GM19372 (cell line): ENCODE data around the gene CLPTM1.
"Not testable (repeated sequence)": the region's sequence is repeated elsewhere in the genome, so short reads cannot be mapped to it uniquely, and the experiment has no call there.

ENCODE experiments used
- ATAC-seq: cut with Tn5 transposase; IDR thresholded peaks from one replicate; pipeline ENCODE4 v1.9.1; 2021; ENCODE audit warnings: mild to moderate bottlenecking, low read depth, moderate library complexity; ENCODE audit not compliant: unreplicated experiment

Gene CLPTM1, protein sequence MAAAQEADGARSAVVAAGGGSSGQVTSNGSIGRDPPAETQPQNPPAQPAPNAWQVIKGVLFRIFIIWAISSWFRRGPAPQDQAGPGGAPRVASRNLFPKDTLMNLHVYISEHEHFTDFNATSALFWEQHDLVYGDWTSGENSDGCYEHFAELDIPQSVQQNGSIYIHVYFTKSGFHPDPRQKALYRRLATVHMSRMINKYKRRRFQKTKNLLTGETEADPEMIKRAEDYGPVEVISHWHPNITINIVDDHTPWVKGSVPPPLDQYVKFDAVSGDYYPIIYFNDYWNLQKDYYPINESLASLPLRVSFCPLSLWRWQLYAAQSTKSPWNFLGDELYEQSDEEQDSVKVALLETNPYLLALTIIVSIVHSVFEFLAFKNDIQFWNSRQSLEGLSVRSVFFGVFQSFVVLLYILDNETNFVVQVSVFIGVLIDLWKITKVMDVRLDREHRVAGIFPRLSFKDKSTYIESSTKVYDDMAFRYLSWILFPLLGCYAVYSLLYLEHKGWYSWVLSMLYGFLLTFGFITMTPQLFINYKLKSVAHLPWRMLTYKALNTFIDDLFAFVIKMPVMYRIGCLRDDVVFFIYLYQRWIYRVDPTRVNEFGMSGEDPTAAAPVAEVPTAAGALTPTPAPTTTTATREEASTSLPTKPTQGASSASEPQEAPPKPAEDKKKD

GRCh38 chr19:44954649-44955504 lies at the start of gene CLPTM1:
CLPTM1 (plus strand) TSS chr19:44955380; CDS start chr19:44955396, 16 bp downstream.
- peak; percentile 85 for ATAC-seq

DNA sequence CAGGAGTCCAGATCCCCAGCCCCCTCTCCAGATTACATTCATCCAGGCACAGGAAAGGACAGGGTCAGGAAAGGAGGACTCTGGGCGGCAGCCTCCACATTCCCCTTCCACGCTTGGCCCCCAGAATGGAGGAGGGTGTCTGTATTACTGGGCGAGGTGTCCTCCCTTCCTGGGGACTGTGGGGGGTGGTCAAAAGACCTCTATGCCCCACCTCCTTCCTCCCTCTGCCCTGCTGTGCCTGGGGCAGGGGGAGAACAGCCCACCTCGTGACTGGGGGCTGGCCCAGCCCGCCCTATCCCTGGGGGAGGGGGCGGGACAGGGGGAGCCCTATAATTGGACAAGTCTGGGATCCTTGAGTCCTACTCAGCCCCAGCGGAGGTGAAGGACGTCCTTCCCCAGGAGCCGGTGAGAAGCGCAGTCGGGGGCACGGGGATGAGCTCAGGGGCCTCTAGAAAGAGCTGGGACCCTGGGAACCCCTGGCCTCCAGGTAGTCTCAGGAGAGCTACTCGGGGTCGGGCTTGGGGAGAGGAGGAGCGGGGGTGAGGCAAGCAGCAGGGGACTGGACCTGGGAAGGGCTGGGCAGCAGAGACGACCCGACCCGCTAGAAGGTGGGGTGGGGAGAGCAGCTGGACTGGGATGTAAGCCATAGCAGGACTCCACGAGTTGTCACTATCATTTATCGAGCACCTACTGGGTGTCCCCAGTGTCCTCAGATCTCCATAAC lies 49.6 kb upstream of the CLPTM1 start, which contains the start of gene APOE:
Gene APOE, plus strand, starts transcription at position 360 of the 724 bp plus-strand sequence. CDS start 829 bp downstream, outside the sequence.
- no peak for ATAC-seq

DNA sequence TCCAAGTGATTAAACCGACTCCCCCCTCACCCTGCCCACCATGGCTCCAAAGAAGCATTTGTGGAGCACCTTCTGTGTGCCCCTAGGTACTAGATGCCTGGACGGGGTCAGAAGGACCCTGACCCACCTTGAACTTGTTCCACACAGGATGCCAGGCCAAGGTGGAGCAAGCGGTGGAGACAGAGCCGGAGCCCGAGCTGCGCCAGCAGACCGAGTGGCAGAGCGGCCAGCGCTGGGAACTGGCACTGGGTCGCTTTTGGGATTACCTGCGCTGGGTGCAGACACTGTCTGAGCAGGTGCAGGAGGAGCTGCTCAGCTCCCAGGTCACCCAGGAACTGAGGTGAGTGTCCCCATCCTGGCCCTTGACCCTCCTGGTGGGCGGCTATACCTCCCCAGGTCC lies 47.6 kb upstream of the CLPTM1 start:
- ATAC-seq: no peak

DNA sequence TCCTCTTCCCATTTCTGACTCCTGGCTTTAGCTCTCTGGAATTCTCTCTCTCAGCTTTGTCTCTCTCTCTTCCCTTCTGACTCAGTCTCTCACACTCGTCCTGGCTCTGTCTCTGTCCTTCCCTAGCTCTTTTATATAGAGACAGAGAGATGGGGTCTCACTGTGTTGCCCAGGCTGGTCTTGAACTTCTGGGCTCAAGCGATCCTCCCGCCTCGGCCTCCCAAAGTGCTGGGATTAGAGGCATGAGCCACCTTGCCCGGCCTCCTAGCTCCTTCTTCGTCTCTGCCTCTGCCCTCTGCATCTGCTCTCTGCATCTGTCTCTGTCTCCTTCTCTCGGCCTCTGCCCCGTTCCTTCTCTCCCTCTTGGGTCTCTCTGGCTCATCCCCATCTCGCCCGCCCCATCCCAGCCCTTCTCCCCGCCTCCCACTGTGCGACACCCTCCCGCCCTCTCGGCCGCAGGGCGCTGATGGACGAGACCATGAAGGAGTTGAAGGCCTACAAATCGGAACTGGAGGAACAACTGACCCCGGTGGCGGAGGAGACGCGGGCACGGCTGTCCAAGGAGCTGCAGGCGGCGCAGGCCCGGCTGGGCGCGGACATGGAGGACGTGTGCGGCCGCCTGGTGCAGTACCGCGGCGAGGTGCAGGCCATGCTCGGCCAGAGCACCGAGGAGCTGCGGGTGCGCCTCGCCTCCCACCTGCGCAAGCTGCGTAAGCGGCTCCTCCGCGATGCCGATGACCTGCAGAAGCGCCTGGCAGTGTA lies 46.9 kb upstream of the CLPTM1 start:
- no peak for ATAC-seq

DNA sequence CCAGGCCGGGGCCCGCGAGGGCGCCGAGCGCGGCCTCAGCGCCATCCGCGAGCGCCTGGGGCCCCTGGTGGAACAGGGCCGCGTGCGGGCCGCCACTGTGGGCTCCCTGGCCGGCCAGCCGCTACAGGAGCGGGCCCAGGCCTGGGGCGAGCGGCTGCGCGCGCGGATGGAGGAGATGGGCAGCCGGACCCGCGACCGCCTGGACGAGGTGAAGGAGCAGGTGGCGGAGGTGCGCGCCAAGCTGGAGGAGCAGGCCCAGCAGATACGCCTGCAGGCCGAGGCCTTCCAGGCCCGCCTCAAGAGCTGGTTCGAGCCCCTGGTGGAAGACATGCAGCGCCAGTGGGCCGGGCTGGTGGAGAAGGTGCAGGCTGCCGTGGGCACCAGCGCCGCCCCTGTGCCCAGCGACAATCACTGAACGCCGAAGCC lies 46.3 kb upstream of the CLPTM1 start:
- no peak for ATAC-seq

GRCh38 chr19:44909775-44910174 lies 45.4 kb upstream of the CLPTM1 start:
- no peak for ATAC-seq

GRCh38 chr19:44911896-44912295 lies 43.3 kb upstream of the CLPTM1 start:
- ATAC-seq: not testable (repeated sequence)

DNA sequence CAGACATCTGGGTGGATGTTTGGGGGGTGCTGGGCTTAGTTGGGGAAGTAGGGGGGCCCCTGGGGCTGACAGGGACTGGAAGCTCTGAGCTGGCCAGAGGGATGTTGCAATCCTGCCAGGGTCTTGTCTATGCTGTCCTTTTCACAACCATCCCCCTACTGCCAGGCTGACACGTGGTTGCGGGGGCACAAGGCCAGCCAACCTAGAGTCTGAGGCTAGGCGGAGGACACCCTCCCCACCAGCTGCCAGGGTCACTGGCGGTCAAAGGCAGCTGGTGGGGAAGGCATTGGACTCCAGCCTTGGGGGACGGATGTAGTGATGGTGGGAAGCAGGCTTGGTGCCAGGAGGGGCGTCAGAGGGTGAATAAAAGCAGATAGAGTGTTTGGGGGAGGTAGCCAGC lies 42.3 kb upstream of the CLPTM1 start:
- ATAC-seq: no peak

DNA sequence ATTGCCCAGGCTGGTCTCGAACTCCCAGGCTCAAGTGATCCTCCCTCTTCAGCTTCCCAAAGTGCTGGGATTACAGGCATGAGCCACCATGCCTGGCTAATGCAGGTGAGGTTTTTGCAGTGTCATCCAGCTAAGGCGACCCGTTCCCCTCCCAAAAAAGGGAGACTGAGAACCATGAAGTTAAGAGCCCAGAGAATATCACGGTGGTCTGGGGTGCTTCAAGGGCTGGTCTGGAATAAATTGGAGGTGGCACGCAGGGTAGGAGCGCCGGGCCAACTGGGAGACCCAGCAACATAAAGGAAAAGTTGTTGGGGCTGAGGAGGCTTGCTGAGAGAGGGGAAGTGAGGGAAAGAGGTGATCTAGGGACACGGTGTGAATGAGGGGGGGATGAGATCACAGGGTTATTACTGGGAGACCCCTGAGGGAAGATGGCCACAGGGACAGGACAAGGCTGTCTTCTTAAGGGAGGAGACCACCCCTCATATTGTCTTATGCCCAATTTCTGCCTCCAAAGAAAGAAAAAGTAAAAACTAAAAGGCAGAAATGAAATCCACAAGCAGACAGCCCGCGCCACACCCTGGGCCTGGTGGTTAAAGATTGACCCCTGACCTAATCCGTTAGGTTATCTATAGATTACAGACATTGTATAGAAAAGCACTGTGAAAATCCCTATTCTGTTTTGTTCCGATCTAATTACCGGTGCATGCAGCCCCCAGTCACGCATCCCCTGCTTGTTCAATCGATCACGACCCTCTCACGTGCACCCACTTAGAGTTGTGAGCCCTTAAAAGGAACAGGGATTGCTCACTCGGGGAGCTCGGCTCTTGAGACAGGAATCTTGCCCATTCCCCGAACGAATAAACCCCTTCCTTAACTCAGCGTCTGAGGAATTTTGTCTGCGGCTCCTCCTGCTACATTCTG lies 41.4 kb upstream of the CLPTM1 start:
- not testable (repeated sequence) for ATAC-seq

DNA sequence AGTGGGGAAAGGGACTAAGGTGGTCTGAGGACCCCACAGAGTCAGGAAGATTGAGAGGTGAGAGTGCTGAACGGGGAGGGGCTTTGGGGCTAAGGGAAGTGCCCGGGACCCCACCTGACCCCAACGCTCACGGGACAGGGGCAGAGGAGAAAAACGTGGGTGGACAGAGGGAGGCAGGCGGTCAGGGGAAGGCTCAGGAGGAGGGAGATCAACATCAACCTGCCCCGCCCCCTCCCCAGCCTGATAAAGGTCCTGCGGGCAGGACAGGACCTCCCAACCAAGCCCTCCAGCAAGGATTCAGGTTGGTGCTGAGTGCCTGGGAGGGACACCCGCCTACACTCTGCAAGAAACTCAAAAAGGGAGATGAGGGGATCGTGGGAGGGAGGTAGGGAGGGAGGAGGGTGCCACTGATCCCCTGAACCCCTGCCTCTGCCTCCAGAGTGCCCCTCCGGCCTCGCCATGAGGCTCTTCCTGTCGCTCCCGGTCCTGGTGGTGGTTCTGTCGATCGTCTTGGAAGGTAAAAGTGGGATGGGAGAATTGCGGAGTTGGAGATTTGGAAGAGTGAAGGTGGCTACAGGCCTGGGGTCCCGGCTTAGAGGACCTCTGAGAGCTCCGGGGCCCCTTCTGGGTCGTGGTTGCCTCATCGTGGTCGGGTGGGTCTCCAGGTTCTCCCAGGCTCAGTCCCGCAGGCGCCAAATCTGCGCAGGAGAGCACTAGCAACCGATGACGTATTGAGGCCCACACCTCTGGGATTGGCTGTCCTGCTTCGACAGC lies 40.6 kb upstream of the CLPTM1 start, which contains the start of gene APOC1:
Gene APOC1, plus strand, starts transcription at position 176 of the 774 bp plus-strand sequence. Its CDS starts 284 bp downstream, at position 460.
- ATAC-seq: peak; percentile 95

GRCh38 chr19:44924243-44924725 lies 30.9 kb upstream of the CLPTM1 start:
- ATAC-seq: no peak

GRCh38 chr19:44925114-44925891 lies 29.9 kb upstream of the CLPTM1 start:
- ATAC-seq: no peak

- ATAC-seq: not testable (repeated sequence)
These were observed 28.7 kb upstream of the CLPTM1 start for GRCh38 chr19:44926245-44927077.

GRCh38 chr19:44927746-44928145 lies 27.4 kb upstream of the CLPTM1 start:
- ATAC-seq: no peak

DNA sequence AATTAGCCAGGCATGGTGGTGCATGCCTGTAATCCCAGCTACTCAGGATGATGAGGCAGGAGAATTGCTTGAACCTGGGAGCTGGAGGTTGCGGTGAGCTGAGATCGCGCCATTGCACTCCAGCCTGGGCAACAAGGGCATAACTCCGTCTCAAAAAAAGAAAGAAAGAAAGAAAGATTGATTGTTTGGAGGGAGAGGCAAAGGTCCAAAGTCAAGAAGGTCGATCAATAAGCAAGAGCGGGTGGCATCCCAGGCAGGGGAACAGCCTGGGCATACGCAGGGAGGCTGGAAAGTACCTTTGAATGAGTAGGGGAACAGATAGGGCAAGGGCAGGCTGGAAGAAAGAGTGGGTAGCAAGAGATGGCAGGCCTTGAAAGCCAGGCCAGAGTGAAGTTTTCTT lies 25.1 kb upstream of the CLPTM1 start:
- no peak for ATAC-seq

- ATAC-seq: no peak
These were observed 23.6 kb upstream of the CLPTM1 start for GRCh38 chr19:44931541-44931940.
